ENCODE results near the gene SIK2.

Gene SIK2

DNA sequence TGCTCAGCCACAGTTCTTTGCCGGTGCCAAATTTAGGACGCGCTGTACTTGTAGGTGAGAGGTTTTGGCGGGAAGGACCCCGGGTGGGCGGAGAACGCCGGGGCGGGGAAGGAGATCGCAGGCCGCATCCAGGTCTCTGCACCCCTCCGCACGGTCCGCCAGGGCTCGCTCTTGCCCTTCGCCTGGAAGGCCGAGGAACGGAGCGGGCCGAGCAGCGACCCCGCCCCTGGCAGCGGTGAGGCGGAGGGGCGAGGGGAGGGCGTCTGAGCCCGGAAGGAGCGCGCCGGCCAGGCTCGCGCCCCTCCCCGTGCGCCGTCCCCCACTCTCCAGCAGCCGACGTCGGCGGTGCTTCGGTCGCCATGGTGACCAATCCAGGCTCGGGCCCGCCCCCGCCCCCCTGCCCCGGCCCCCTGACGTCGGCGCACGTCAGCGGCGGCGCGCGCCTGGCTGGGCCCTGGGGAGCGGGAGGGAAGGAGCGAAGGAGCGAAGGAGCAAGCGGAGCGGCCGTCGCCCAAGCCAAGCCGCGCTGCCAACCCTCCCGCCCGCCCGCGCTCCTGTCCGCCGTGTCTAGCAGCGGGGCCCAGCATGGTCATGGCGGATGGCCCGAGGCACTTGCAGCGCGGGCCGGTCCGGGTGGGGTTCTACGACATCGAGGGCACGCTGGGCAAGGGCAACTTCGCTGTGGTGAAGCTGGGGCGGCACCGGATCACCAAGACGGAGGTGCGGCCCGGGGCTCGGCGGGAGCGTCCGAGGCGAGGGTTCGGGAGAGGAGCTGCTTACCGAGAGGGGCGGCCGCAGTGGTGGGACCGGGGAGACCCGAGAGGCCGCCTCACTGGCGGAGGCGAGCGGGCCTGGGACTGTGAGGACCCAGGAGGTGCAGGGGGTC lies at the start of gene SIK2:
TSS of gene SIK2 (plus strand) at position 471 of the 886 bp plus-strand sequence. CDS start at position 586, 115 bp downstream.
- DNase-seq (ENCODE audit: low spot score) = peak; percentile 91
- H3K4me1 ChIP-seq (ENCODE audit: insufficient read depth, poor library complexity, severe bottlenecking) = peaks cover 10% of the 10 kb centered on the region
- ATAC-seq (ENCODE audit: low read depth) = peak; percentile 90
- H3K4me3 ChIP-seq (ENCODE audit: severe bottlenecking) = peak within 1 kb of the TSS; percentile 88
- no peaks in the 10 kb centered on the region for H3K9me3 ChIP-seq (ENCODE audit: severe bottlenecking)
- H3K27ac ChIP-seq (ENCODE audit: poor library complexity, severe bottlenecking) = peak within 1 kb of the TSS; percentile 62
- no peaks in the 10 kb centered on the region for H3K27me3 ChIP-seq (ENCODE audit: insufficient read depth, poor library complexity, severe bottlenecking)
- TF ChIP-seq, protein P1, sequence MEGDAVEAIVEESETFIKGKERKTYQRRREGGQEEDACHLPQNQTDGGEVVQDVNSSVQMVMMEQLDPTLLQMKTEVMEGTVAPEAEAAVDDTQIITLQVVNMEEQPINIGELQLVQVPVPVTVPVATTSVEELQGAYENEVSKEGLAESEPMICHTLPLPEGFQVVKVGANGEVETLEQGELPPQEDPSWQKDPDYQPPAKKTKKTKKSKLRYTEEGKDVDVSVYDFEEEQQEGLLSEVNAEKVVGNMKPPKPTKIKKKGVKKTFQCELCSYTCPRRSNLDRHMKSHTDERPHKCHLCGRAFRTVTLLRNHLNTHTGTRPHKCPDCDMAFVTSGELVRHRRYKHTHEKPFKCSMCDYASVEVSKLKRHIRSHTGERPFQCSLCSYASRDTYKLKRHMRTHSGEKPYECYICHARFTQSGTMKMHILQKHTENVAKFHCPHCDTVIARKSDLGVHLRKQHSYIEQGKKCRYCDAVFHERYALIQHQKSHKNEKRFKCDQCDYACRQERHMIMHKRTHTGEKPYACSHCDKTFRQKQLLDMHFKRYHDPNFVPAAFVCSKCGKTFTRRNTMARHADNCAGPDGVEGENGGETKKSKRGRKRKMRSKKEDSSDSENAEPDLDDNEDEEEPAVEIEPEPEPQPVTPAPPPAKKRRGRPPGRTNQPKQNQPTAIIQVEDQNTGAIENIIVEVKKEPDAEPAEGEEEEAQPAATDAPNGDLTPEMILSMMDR (IDR thresholded peaks at IDR 0.05; ENCODE audit: poor library complexity, severe bottlenecking) = peak; percentile 98
- no peaks in the 10 kb centered on the region for H3K36me3 ChIP-seq (ENCODE audit: low read depth)

DNA sequence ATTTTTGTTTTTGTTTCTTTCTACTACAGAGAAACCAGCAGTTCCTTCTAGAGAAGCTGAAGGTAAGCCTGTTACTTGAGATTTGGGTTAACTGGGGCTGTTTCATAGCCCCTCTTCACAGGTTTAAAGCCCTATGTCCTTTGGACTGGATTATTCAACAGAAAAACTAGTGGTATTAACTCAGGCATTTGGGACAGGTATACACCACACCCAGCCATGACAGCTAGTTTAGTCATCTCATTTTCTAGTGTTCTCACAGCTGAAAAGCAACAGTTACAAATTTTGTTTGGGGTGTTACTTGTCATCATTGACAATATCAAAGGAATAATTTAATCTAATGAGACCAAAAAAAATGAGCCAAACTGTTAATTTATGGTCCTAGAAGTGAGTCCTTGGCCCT lies 47.7 kb upstream of the SIK2 start:
- Histone ChIP-seq H3K27me3 (ENCODE audit: insufficient read depth, poor library complexity, severe bottlenecking) (no peaks in the 10 kb centered on the region), H3K4me3 (ENCODE audit: severe bottlenecking) (no peak overlapping the region), H3K27ac (ENCODE audit: poor library complexity, severe bottlenecking) (peak overlapping the region; percentile 90), H3K4me1 (ENCODE audit: insufficient read depth, poor library complexity, severe bottlenecking) (peaks cover 38% of the 10 kb centered on the region), H3K36me3 (ENCODE audit: low read depth) (no peaks in the 10 kb centered on the region), H3K9me3 (ENCODE audit: severe bottlenecking) (no peaks in the 10 kb centered on the region)
- ATAC-seq (ENCODE audit: low read depth) (peak; percentile 70), DNase-seq (ENCODE audit: low spot score) (no peak)
- TF ChIP-seq, protein P1 (IDR thresholded peaks at IDR 0.05; ENCODE audit: poor library complexity, severe bottlenecking) = no peak

DNA sequence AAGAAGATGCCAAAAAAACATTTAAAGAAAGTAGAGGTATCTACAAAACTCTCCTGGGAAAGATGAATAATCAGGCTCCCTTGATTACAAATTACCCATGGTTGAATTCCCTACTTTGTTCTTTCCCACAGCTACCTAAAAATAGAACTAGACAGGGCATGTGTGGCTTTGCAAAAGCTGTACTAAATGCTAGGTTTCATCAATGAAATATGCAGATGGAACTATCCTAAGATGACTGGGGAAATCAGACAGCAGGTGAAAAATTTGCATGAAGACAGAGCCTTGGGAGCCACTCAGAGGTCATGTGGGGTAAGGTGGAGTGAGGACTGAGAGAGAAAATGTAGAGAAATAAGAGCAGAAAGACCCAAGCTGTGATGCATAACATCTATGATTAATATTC lies 47.0 kb upstream of the SIK2 start:
- H3K36me3 ChIP-seq (ENCODE audit: low read depth) = no peaks in the 10 kb centered on the region
- DNase-seq (ENCODE audit: low spot score) (no peak), ATAC-seq (ENCODE audit: low read depth) (peak; percentile 63)
- H3K4me1 ChIP-seq (ENCODE audit: insufficient read depth, poor library complexity, severe bottlenecking) = peaks cover 38% of the 10 kb centered on the region
- peak overlapping the region; percentile 90 for H3K27ac ChIP-seq (ENCODE audit: poor library complexity, severe bottlenecking)
- no peaks in the 10 kb centered on the region for H3K27me3 ChIP-seq (ENCODE audit: insufficient read depth, poor library complexity, severe bottlenecking)
- TF ChIP-seq, protein P1 (IDR thresholded peaks at IDR 0.05; ENCODE audit: poor library complexity, severe bottlenecking) = peak; percentile 23
- H3K9me3 ChIP-seq (ENCODE audit: severe bottlenecking) = no peaks in the 10 kb centered on the region
- no peak overlapping the region for H3K4me3 ChIP-seq (ENCODE audit: severe bottlenecking)

DNA sequence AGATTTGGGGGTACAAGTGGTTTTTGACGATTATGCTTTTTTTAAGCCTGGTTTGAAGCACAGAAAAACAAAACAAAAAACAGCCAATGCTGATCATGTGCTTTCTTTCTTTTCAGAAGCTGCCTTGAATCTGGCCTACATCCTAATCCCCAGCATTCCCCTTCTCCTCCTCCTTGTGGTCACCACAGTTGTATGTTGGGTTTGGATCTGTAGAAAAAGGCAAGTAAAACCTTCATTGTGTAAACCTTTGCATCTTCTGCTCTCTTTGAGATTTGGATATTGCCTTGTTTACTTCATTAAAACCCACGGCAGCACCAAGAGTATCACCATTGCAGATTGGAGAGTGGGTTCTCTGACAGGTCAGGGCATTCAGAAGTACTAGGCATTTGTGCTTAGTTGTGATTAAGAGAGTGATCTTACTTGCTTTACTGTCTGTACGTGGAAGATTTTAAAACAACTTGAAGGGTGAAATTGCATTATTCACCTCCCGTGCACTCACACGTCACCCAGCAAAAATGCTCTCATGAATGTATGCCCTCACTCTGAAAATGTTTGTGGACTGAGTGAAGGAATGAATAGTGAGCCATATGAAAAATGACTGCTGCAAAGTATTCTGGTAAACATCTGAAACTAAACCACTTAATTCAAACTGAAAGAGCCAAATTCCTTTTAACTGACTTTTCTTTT lies 44.7 kb upstream of the SIK2 start:
- no peaks in the 10 kb centered on the region for H3K36me3 ChIP-seq (ENCODE audit: low read depth)
- DNase-seq (ENCODE audit: low spot score) = no peak
- peaks cover 51% of the 10 kb centered on the region for H3K4me1 ChIP-seq (ENCODE audit: insufficient read depth, poor library complexity, severe bottlenecking)
- no peaks in the 10 kb centered on the region for H3K9me3 ChIP-seq (ENCODE audit: severe bottlenecking)
- H3K27me3 ChIP-seq (ENCODE audit: insufficient read depth, poor library complexity, severe bottlenecking) = no peaks in the 10 kb centered on the region
- ATAC-seq (ENCODE audit: low read depth) = peak; percentile 71
- TF ChIP-seq, protein P1 (IDR thresholded peaks at IDR 0.05; ENCODE audit: poor library complexity, severe bottlenecking) = no peak
- no peak overlapping the region for H3K4me3 ChIP-seq (ENCODE audit: severe bottlenecking)
- peak overlapping the region; percentile 90 for H3K27ac ChIP-seq (ENCODE audit: poor library complexity, severe bottlenecking)
